ENCODE data around the gene GPC2.

The GPC2 gene

GRCh38 chr7:100158229-100159098, 18.7 kb downstream of the GPC2 start, which contains the start of gene TRAPPC14:
TSS of gene TRAPPC14 (minus strand) at chr7:100158723. CDS start at chr7:100158499, 224 bp downstream.
- H3K4me3 ChIP-seq (ENCODE audit: low read depth, low read length), result peak within 1 kb of the TSS; percentile 66
- peak; percentile 94 for DNase-seq (ENCODE audit: low read depth)
- TF ChIP-seq CTCF (IDR thresholded peaks at IDR 0.05; ENCODE audit: low read depth, low read length), result no peak
- TF ChIP-seq MYC (IDR thresholded peaks at IDR 0.05; ENCODE audit: low read depth, low read length), result peak; percentile 48; the same call in 1 of the 2 replicates
- TF ChIP-seq MAX (IDR thresholded peaks at IDR 0.05; ENCODE audit: low read depth, low read length), result peak; percentile 29; the same call in 1 of the 2 replicates
- peak; percentile 73 for TF ChIP-seq POLR2A (IDR thresholded peaks at IDR 0.05; ENCODE audit: extremely low read depth, insufficient read length)

- TF ChIP-seq CTCF (IDR thresholded peaks at IDR 0.05; ENCODE audit: low read depth, low read length), result no peak
- TF ChIP-seq POLR2A (IDR thresholded peaks at IDR 0.05; ENCODE audit: extremely low read depth, insufficient read length), result no peak
- no peak for TF ChIP-seq MYC (IDR thresholded peaks at IDR 0.05; ENCODE audit: low read depth, low read length)
- TF ChIP-seq MAX (IDR thresholded peaks at IDR 0.05; ENCODE audit: low read depth, low read length), result no peak
- peak overlapping the region; percentile 66 for H3K4me3 ChIP-seq (ENCODE audit: low read depth, low read length)
- peak; percentile 62 for DNase-seq (ENCODE audit: low read depth)
These were observed 19.6 kb downstream of the GPC2 start for GRCh38 chr7:100157334-100158228.

- H3K4me3 ChIP-seq (ENCODE audit: low read depth, low read length), result peak overlapping the region; percentile 66
- no peak for TF ChIP-seq POLR2A (IDR thresholded peaks at IDR 0.05; ENCODE audit: extremely low read depth, insufficient read length)
- TF ChIP-seq MYC (IDR thresholded peaks at IDR 0.05; ENCODE audit: low read depth, low read length), result no peak
- TF ChIP-seq MAX (IDR thresholded peaks at IDR 0.05; ENCODE audit: low read depth, low read length), result no peak
- TF ChIP-seq CTCF (IDR thresholded peaks at IDR 0.05; ENCODE audit: low read depth, low read length), result no peak
These were observed 20.2 kb downstream of the GPC2 start for GRCh38 chr7:100157069-100157333.

GRCh38 chr7:100156331-100157068, 20.7 kb downstream of the GPC2 start:
- H3K4me3 ChIP-seq (ENCODE audit: low read depth, low read length), result no peak overlapping the region
- DNase-seq (ENCODE audit: low read depth), result peak; percentile 78
- TF ChIP-seq MYC (IDR thresholded peaks at IDR 0.05; ENCODE audit: low read depth, low read length), result no peak
- no peak for TF ChIP-seq POLR2A (IDR thresholded peaks at IDR 0.05; ENCODE audit: extremely low read depth, insufficient read length)
- TF ChIP-seq CTCF (IDR thresholded peaks at IDR 0.05; ENCODE audit: low read depth, low read length), result no peak
- no peak for TF ChIP-seq MAX (IDR thresholded peaks at IDR 0.05; ENCODE audit: low read depth, low read length)

More at GRCh38 chr7:100157069-100157333, 20.2 kb downstream of the GPC2 start:
- DNase-seq (ENCODE audit: low read depth), result no peak
